CD4-positive, alpha-beta memory T cell (primary cell): ENCODE results near the gene GMPR2. TPM values are rescaled to one million over a fixed set of nuclear protein-coding genes. Genes with fewer than 3 reads are reported as not detected.

Experiments
- CTCF ChIA-PET: fragments of 350-600 bp; sonication (Branson Sonifier 250); formaldehyde crosslinking; loops from one replicate; lab custom pipeline; 2021; ENCODE audit warnings: inconsistent platforms; ENCODE audit not compliant: partially characterized antibody; lab: Charles Lee
- POLR2A ChIA-PET: fragments of 350-600 bp; sonication (Branson Sonifier 250); formaldehyde crosslinking; loops from one replicate; lab custom pipeline; 2021; ENCODE audit not compliant: partially characterized antibody; lab: Charles Lee
- DNase-seq, 5 donors: peaks; one replicate each; pipeline versions ENCODE4 v3.0.0 to v3.0.0-alpha.2; 2020 to 2022; ENCODE audit warnings: mixed read lengths in 1 of 5
- H3K27ac ChIP-seq: one replicate; pipeline ENCODE4 v1.7.0; 2013; ENCODE audit warnings: low read depth, low read length
- H3K27me3 ChIP-seq: 2 replicates; pipeline ENCODE4 v1.7.0; 2013; ENCODE audit warnings: mild to moderate bottlenecking, low read length, moderate library complexity; ENCODE audit not compliant: insufficient read depth
- H3K36me3 ChIP-seq: 2 replicates; pipeline ENCODE4 v1.7.0; 2013; ENCODE audit warnings: mild to moderate bottlenecking, low read length, moderate library complexity; ENCODE audit not compliant: insufficient read depth
- H3K4me1 ChIP-seq: 2 replicates; pipeline ENCODE4 v1.7.0; 2013; ENCODE audit warnings: mild to moderate bottlenecking, low read length, moderate library complexity; ENCODE audit not compliant: insufficient read depth
- H3K4me3 ChIP-seq, 2 donors: one replicate each; pipeline ENCODE4 v1.7.0; 2013; ENCODE audit warnings: low read length in 2 of 2, mild to moderate bottlenecking in 1 of 2
- H3K9me3 ChIP-seq, 2 donors: one replicate each; pipeline ENCODE4 v1.7.0; 2013; ENCODE audit warnings: low read length in 2 of 2, control low read depth in 1 of 2; ENCODE audit not compliant: control insufficient read depth in 1 of 2
- H3K27ac Mint-ChIP-seq, 7 donors: one replicate each; pipeline ENCODE4 v1.8.0; 2020 to 2021; ENCODE audit warnings: mixed read lengths in 7 of 7, mild to moderate bottlenecking in 6 of 7, inconsistent platforms in 3 of 7, moderate library complexity in 3 of 7
- H3K27me3 Mint-ChIP-seq, 2 donors: one replicate each; pipeline ENCODE4 v1.8.0; 2020 to 2021; ENCODE audit warnings: mixed read lengths in 2 of 2
- H3K36me3 Mint-ChIP-seq, 2 donors: one replicate each; pipeline ENCODE4 v1.8.0; 2020 to 2021; ENCODE audit warnings: mixed read lengths in 2 of 2, inconsistent platforms in 1 of 2, mild to moderate bottlenecking in 1 of 2
- H3K4me1 Mint-ChIP-seq, 4 donors: one replicate each; pipeline ENCODE4 v1.8.0; 2020 to 2021; ENCODE audit warnings: mixed read lengths in 4 of 4, mild to moderate bottlenecking in 1 of 4
- H3K4me3 Mint-ChIP-seq, 8 donors: one replicate each; pipeline ENCODE4 v1.8.0; 2020 to 2021; ENCODE audit warnings: mixed read lengths in 8 of 8, mild to moderate bottlenecking in 7 of 8, moderate library complexity in 6 of 8, inconsistent platforms in 3 of 8
- H3K9me3 Mint-ChIP-seq, 8 donors: one replicate each; pipeline ENCODE4 v1.8.0; 2020 to 2021; ENCODE audit warnings: mixed read lengths in 8 of 8, mild to moderate bottlenecking in 5 of 8, inconsistent platforms in 3 of 8, moderate library complexity in 1 of 8
- intact Hi-C: fragments of 100-400 bp; cut with micrococcal nuclease; formaldehyde crosslinking; loops from one replicate; pipeline ENCODE4 v1.15.1; 2023
- polyA plus RNA-seq, 2 donors: library from polyadenylated mRNA; unstranded; fragments of 300-500 nt; fragmentation: Illumina TruSeq; gene quantifications; one replicate each; pipeline ENCODE4 v1.2.3, GENCODE V29; 2021
- total RNA-seq, 2 experiments: library from RNA; stranded (reverse); gene quantifications; one replicate each; pipeline ENCODE4 v1.2.3, GENCODE V29; 2021

Gene GMPR2
- total and polyA plus RNA-seq, 4 experiments from 2014 or later = 91.0 to 116 (median 99.3) TPM

- H3K27ac Mint-ChIP-seq = peak within 1 kb of the TSS in 3 of 7 donors; percentile 8 to 46 (median 37)
Observed at GRCh38 chr14:24262821-24263733, 30.3 kb downstream of the GMPR2 start, which contains the start of gene TGM1. Gene TGM1 (minus strand): TSS chr14:24263177. CDS start chr14:24262352, 825 bp downstream.

DNA sequence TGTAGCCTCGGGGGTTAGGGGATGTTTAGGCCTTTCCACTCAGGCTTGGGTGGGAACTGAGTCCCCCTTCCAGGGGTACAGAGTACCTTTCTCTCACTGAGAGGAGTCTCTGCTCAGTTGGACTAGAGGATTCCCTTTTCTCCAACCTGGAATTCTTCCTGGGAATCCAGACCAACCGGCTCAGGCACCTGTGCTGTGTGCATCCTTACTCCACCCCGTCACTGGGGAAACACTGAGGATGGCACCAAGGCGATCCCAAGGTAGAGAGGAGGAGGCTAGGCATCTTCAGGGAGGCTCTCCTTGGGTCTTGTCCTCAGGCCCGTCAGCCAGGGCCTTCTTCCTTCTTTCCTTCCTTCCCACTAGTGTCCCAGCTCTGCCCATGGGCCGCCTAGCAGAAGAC is 31.1 kb downstream of the GMPR2 start:
- Histone ChIP-seq H3K4me3 (no peak overlapping the region), H3K9me3 (no peaks in the 10 kb centered on the region), H3K27ac (no peak overlapping the region), H3K36me3 (peaks cover 27% of the 10 kb centered on the region), H3K27me3 (no peaks in the 10 kb centered on the region), H3K4me1 (no peaks in the 10 kb centered on the region)
- Mint-ChIP-seq H3K9me3 (no peaks in the 10 kb centered on the region), H3K36me3 (peaks cover 28 to 44% of the 10 kb centered on the region in 2 donors), H3K4me1 (peaks cover 0 to 5% (median 0%) of the 10 kb centered on the region in 4 donors), H3K27me3 (no peaks in the 10 kb centered on the region), H3K4me3 (no peak overlapping the region), H3K27ac (peak overlapping the region in 1 of 7 donors; percentile 46)
- ChIA-PET CTCF (interaction anchor here (1.0 to 2.0 kb wide), 2 partner anchors 17 to 21 kb away, joined by 3 to 8 read pairs; partner anchors contain the start of gene TINF2), POLR2A (interaction anchor here (1.2 to 1.5 kb wide), 3 partner anchors 10 to 166 kb away, joined by 3 to 4 read pairs (median 3); partner anchors contain the start of genes CBLN3, KHNYN and TINF2)
- no peak for DNase-seq
- intact Hi-C loops = no loop called here

More at GRCh38 chr14:24262821-24263733, 30.3 kb downstream of the GMPR2 start, which contains the start of gene TGM1:
- Histone ChIP-seq H3K36me3 (peaks cover 27% of the 10 kb centered on the region), H3K4me1 (no peaks in the 10 kb centered on the region), H3K27me3 (no peaks in the 10 kb centered on the region), H3K9me3 (no peaks in the 10 kb centered on the region), H3K4me3 (no peak within 1 kb of the TSS), H3K27ac (no peak within 1 kb of the TSS)
- H3K4me3 Mint-ChIP-seq = no peak within 1 kb of the TSS
- ChIA-PET CTCF (interaction anchor here (1.0 to 2.0 kb wide), 2 partner anchors 16 to 20 kb away, joined by 3 to 8 read pairs; partner anchors contain the start of gene TINF2), POLR2A (interaction anchor here (1.1 to 1.6 kb wide), 5 partner anchors 9 to 167 kb away, joined by 3 to 5 read pairs (median 3); partner anchors contain the start of genes CBLN3, KHNYN and TINF2)
- intact Hi-C loops = no loop called here
- H3K4me1 Mint-ChIP-seq = peaks cover 0 to 5% (median 0%) of the 10 kb centered on the region in 4 donors
- DNase-seq = no peak
- no peaks in the 10 kb centered on the region for H3K9me3 Mint-ChIP-seq
- H3K27me3 Mint-ChIP-seq = no peaks in the 10 kb centered on the region
- peaks cover 24 to 41% of the 10 kb centered on the region in 2 donors for H3K36me3 Mint-ChIP-seq

- Mint-ChIP-seq H3K27me3 (no peaks in the 10 kb centered on the region), H3K4me1 (peaks cover 0 to 5% (median under 1%) of the 10 kb centered on the region in 4 donors), H3K4me3 (no peak overlapping the region), H3K9me3 (no peaks in the 10 kb centered on the region), H3K36me3 (peaks cover 32 to 46% of the 10 kb centered on the region in 2 donors), H3K27ac (peak overlapping the region in 1 of 7 donors; percentile 23)
- H3K36me3 ChIP-seq = peaks cover 27% of the 10 kb centered on the region
- no peak for DNase-seq
- H3K4me3 ChIP-seq = no peak overlapping the region
- H3K9me3 ChIP-seq = no peaks in the 10 kb centered on the region
- intact Hi-C loops = no loop called here
- H3K27ac ChIP-seq = no peak overlapping the region
- no peaks in the 10 kb centered on the region for H3K27me3 ChIP-seq
- no peaks in the 10 kb centered on the region for H3K4me1 ChIP-seq
- CTCF ChIA-PET = interaction anchor here (1.0 to 2.0 kb wide), 2 partner anchors 18 to 21 kb away, joined by 3 to 8 read pairs; partner anchors contain the start of gene TINF2
- POLR2A ChIA-PET = interaction anchor here (1.2 to 1.5 kb wide), 3 partner anchors 10 to 165 kb away, joined by 3 to 4 read pairs (median 3); partner anchors contain the start of genes CBLN3, KHNYN and TINF2
Observed at GRCh38 chr14:24264298-24264697, 31.6 kb downstream of the GMPR2 start.

GRCh38 chr14:24266344-24267244 is 33.9 kb downstream of the GMPR2 start:
- no peaks in the 10 kb centered on the region for H3K27me3 Mint-ChIP-seq
- Histone ChIP-seq H3K27ac (no peak overlapping the region), H3K36me3 (peaks cover 26% of the 10 kb centered on the region), H3K4me1 (peaks cover 7% of the 10 kb centered on the region), H3K27me3 (no peaks in the 10 kb centered on the region), H3K4me3 (no peak overlapping the region), H3K9me3 (no peaks in the 10 kb centered on the region)
- peaks cover 4 to 18% (median 12%) of the 10 kb centered on the region in 4 donors for H3K4me1 Mint-ChIP-seq
- H3K4me3 Mint-ChIP-seq = peak overlapping the region in 1 of 8 donors; percentile 3
- peak overlapping the region in 4 of 7 donors; percentile 23 to 85 (median 64) for H3K27ac Mint-ChIP-seq
- H3K9me3 Mint-ChIP-seq = no peaks in the 10 kb centered on the region
- POLR2A ChIA-PET = interaction anchor here (1.4 to 6.0 kb wide), 2 partner anchors 25 to 33 kb away, joined by 4 to 128 read pairs; partner anchors contain the start of genes DHRS1, NOP9 and TINF2
- CTCF ChIA-PET = interaction anchor here (6.5 kb wide), 1 partner anchor 24 kb away, joined by 84 read pairs; the partner anchor contains the start of gene TINF2
- no peak for DNase-seq
- peaks cover 34 to 53% of the 10 kb centered on the region in 2 donors for H3K36me3 Mint-ChIP-seq
- intact Hi-C loops = no loop called here

GRCh38 chr14:24267516-24267915 is 34.8 kb downstream of the GMPR2 start:
- peaks cover 34 to 50% of the 10 kb centered on the region in 2 donors for H3K36me3 Mint-ChIP-seq
- CTCF ChIA-PET = interaction anchor here (6.5 kb wide), 1 partner anchor 25 kb away, joined by 84 read pairs; the partner anchor contains the start of gene TINF2
- H3K27ac ChIP-seq = no peak overlapping the region
- H3K4me3 ChIP-seq = no peak overlapping the region
- H3K4me3 Mint-ChIP-seq = no peak overlapping the region
- no peaks in the 10 kb centered on the region for H3K9me3 ChIP-seq
- peak overlapping the region in 1 of 7 donors; percentile 23 for H3K27ac Mint-ChIP-seq
- intact Hi-C loops = no loop called here
- H3K9me3 Mint-ChIP-seq = no peaks in the 10 kb centered on the region
- POLR2A ChIA-PET = interaction anchor here (0.8 to 6.0 kb wide), 2 partner anchors 12 to 25 kb away, joined by 3 to 128 read pairs; partner anchors contain the start of gene TINF2
- no peak for DNase-seq
- no peaks in the 10 kb centered on the region for H3K27me3 Mint-ChIP-seq
- no peaks in the 10 kb centered on the region for H3K27me3 ChIP-seq
- H3K4me1 ChIP-seq = peaks cover 16% of the 10 kb centered on the region
- peaks cover 26% of the 10 kb centered on the region for H3K36me3 ChIP-seq
- peaks cover 13 to 27% (median 21%) of the 10 kb centered on the region in 4 donors for H3K4me1 Mint-ChIP-seq

- Histone ChIP-seq H3K4me1 (peaks cover 21% of the 10 kb centered on the region), H3K27me3 (no peaks in the 10 kb centered on the region), H3K27ac (no peak overlapping the region), H3K4me3 (no peak overlapping the region), H3K9me3 (no peaks in the 10 kb centered on the region), H3K36me3 (peaks cover 26% of the 10 kb centered on the region)
- CTCF ChIA-PET = interaction anchor here (0.9 to 6.5 kb wide), 4 partner anchors 13 to 40 kb away, joined by 4 to 84 read pairs (median 24); partner anchors contain the start of genes CIDEB, LTB4R, LTB4R2 and TINF2
- Mint-ChIP-seq H3K27me3 (no peaks in the 10 kb centered on the region), H3K27ac (no peak overlapping the region), H3K4me3 (no peak overlapping the region), H3K4me1 (peaks cover 15 to 34% (median 27%) of the 10 kb centered on the region in 4 donors), H3K9me3 (no peaks in the 10 kb centered on the region), H3K36me3 (peaks cover 34 to 49% of the 10 kb centered on the region in 2 donors)
- intact Hi-C loops = no loop called here
- POLR2A ChIA-PET = interaction anchor here (0.8 to 6.0 kb wide), 2 partner anchors 11 to 26 kb away, joined by 3 to 128 read pairs; partner anchors contain the start of gene TINF2
- DNase-seq = no peak
Observed at GRCh38 chr14:24268225-24268624, 35.5 kb downstream of the GMPR2 start.
